Osteoblast (primary cell): ENCODE data around the gene CYSTM1. TPM values are rescaled to one million over a fixed set of nuclear protein-coding genes. Genes with fewer than 3 reads are reported as not detected.

ENCODE experiments used
- DNase-seq: peaks from one replicate; pipeline ENCODE4 v3.0.0; 2011; ENCODE audit warnings: low spot score, mixed read lengths; ENCODE audit not compliant: insufficient read length; ENCODE audit errors: missing footprints
- H2AFZ ChIP-seq: 2 replicates; pipeline ENCODE4 v1.6.0; 2011; ENCODE audit warnings: mild to moderate bottlenecking, low read length
- H3K27ac ChIP-seq: 2 replicates; pipeline ENCODE4 v1.5.1; 2011; ENCODE audit warnings: mild to moderate bottlenecking, low read depth, low read length, moderate library complexity
- H3K27me3 ChIP-seq: 2 replicates; pipeline ENCODE4 v1.6.0; 2012; ENCODE audit warnings: mild to moderate bottlenecking, control low read depth, inconsistent platforms, low read length, moderate library complexity; ENCODE audit not compliant: insufficient read depth
- H3K36me3 ChIP-seq: 2 replicates; pipeline ENCODE4 v1.5.1; 2011; ENCODE audit warnings: mild to moderate bottlenecking, low read length, control low read depth, moderate library complexity; ENCODE audit not compliant: insufficient read depth
- H3K4me1 ChIP-seq: 2 replicates; pipeline ENCODE4 v1.5.1; 2011; ENCODE audit warnings: mild to moderate bottlenecking, low read length, control low read depth, moderate library complexity; ENCODE audit not compliant: insufficient read depth
- H3K4me2 ChIP-seq: 2 replicates; pipeline ENCODE4 v1.6.0; 2011; ENCODE audit warnings: mild to moderate bottlenecking, low read length; ENCODE audit not compliant: insufficient read depth
- H3K4me3 ChIP-seq: fragments of 200-600 bp; sonication (generic); 3 replicates; pipeline ENCODE4 v1.5.1; 2012; ENCODE audit warnings: mild to moderate bottlenecking, low read length, inconsistent platforms; ENCODE audit not compliant: insufficient read depth
- H3K79me2 ChIP-seq: 2 replicates; pipeline ENCODE4 v1.6.0; 2012; ENCODE audit warnings: mild to moderate bottlenecking, low read length, control low read depth, inconsistent platforms; ENCODE audit not compliant: insufficient read depth
- H3K9me3 ChIP-seq: 2 replicates; pipeline ENCODE4 v1.5.1; 2011; ENCODE audit warnings: low read depth, low read length, control low read depth
- H4K20me1 ChIP-seq: 2 replicates; pipeline ENCODE4 v1.6.0; 2012; ENCODE audit warnings: mild to moderate bottlenecking, low read length, control low read depth; ENCODE audit not compliant: insufficient read depth
- total RNA-seq: library from RNA; depleted of rRNA; stranded (reverse); fragments of >200 nt; gene quantifications from 2 replicates; pipeline ENCODE4 v1.2.3, GENCODE V29; 2012
- TF ChIP-seq, protein P1 (sequence below): IDR thresholded peaks from 2 replicates; pipeline ENCODE4 v1.5.1; 2011; ENCODE audit warnings: mild to moderate bottlenecking, low read depth, low read length, moderate library complexity; ENCODE audit errors: extremely low read depth

CYSTM1 gene
- total RNA-seq, 1 donor, result 27.9 TPM

DNA sequence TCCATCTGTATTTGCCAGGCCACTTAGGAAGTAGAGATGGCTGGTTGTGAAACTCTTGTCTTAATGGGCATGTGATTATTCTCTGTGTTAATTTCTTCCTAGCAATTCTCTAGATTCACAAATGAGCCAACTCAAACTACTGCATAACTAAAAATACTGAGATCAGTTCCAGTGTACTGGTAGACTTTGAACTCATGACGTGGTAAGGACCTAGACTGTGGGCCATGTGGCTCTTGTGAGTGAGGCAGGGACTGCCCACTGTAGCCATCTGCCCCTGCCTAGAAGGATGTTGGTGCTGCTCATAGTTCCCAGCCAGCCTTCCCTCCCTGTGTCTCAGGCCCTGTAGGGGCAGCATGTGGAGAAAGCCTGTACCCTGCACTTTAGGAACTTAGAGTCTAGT is 47.4 kb downstream of the CYSTM1 start:
- Histone ChIP-seq H2AFZ (no peak overlapping the region), H3K4me1 (peaks cover 43% of the 10 kb centered on the region), H3K4me3 (no peak overlapping the region), H3K27me3 (no peaks in the 10 kb centered on the region), H3K4me2 (peak overlapping the region; percentile 67), H3K79me2 (peaks cover 33% of the 10 kb centered on the region), H3K36me3 (no peaks in the 10 kb centered on the region), H3K27ac (peak overlapping the region; percentile 79), H4K20me1 (peaks cover 11% of the 10 kb centered on the region), H3K9me3 (no peaks in the 10 kb centered on the region)
- DNase-seq, result no peak
- TF ChIP-seq, protein P1, sequence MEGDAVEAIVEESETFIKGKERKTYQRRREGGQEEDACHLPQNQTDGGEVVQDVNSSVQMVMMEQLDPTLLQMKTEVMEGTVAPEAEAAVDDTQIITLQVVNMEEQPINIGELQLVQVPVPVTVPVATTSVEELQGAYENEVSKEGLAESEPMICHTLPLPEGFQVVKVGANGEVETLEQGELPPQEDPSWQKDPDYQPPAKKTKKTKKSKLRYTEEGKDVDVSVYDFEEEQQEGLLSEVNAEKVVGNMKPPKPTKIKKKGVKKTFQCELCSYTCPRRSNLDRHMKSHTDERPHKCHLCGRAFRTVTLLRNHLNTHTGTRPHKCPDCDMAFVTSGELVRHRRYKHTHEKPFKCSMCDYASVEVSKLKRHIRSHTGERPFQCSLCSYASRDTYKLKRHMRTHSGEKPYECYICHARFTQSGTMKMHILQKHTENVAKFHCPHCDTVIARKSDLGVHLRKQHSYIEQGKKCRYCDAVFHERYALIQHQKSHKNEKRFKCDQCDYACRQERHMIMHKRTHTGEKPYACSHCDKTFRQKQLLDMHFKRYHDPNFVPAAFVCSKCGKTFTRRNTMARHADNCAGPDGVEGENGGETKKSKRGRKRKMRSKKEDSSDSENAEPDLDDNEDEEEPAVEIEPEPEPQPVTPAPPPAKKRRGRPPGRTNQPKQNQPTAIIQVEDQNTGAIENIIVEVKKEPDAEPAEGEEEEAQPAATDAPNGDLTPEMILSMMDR, result no peak

DNA sequence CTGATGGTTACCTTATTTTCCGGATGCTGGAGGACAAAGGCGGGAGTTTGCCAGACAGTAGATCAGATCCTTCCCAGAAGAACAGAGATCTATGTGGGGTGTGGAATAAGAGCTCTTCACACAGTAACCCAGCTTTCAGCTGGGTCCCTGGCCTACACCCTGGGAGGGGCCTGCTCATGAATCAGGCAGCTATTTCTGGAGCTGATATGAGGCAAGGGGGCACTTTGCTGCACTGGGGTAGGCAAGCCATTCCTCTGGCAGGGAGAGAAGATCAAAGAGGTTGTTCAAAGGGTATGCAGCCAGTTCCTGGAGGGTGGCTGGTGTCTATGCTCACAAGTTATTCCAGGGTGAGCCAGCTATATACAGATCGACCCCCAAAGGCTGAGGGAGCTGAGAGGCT is 48.6 kb downstream of the CYSTM1 start:
- no peak overlapping the region for H3K27ac ChIP-seq
- peaks cover 8% of the 10 kb centered on the region for H4K20me1 ChIP-seq
- no peaks in the 10 kb centered on the region for H3K9me3 ChIP-seq
- no peaks in the 10 kb centered on the region for H3K27me3 ChIP-seq
- DNase-seq, result peak; percentile 50
- TF ChIP-seq, protein P1, result no peak
- H3K4me3 ChIP-seq, result no peak overlapping the region
- H3K79me2 ChIP-seq, result peaks cover 25% of the 10 kb centered on the region
- no peaks in the 10 kb centered on the region for H3K36me3 ChIP-seq
- no peak overlapping the region for H2AFZ ChIP-seq
- H3K4me2 ChIP-seq, result no peak overlapping the region
- peaks cover 43% of the 10 kb centered on the region for H3K4me1 ChIP-seq

DNA sequence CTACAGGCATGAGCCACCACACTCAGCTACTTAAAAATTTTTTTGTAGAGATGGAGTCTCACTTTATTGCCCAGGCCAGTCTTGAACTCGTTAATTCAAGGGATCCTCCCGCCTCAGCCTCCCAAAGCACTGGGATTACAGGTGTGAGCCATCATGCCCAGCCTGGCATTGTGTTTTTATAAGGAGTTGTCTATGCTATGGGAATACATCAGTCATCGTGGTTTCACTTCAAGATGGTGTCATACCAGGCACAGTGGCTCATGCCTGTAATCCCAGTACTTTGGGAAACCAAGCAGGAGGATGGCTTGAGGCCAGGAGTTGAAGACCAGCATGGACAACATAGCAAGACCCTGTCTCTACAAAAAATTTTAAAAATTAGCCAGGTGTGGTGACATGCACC is 49.7 kb downstream of the CYSTM1 start:
- Histone ChIP-seq H3K27ac (no peak overlapping the region), H3K4me1 (peaks cover 41% of the 10 kb centered on the region), H2AFZ (no peak overlapping the region), H3K9me3 (no peaks in the 10 kb centered on the region), H3K27me3 (no peaks in the 10 kb centered on the region), H3K4me2 (no peak overlapping the region), H4K20me1 (peaks cover 8% of the 10 kb centered on the region), H3K4me3 (no peak overlapping the region), H3K36me3 (no peaks in the 10 kb centered on the region), H3K79me2 (peaks cover 18% of the 10 kb centered on the region)
- peak; percentile 39 for DNase-seq
- TF ChIP-seq, protein P1, result no peak

DNA sequence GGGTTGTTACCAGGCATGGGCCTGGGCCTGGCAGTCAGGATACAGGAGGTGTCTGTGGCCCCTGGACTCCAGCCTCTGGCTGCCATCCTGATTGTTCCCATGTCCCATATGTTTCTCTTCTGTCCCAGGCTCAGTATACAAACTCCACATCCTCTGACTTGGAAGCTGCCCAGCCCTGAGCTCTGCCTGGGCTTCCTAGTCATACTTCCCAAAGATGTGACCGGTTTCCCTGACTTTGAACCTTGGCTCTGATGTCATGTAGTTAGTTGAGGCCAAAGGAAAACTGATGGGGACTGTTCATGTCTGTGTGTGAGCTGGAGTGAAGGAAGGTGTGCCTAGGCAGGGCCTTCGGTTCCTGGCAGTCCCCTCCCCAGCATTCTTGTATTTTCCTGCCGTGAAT is 50.4 kb downstream of the CYSTM1 start:
- H3K36me3 ChIP-seq, result no peaks in the 10 kb centered on the region
- TF ChIP-seq, protein P1, result no peak
- peaks cover 33% of the 10 kb centered on the region for H3K4me1 ChIP-seq
- H4K20me1 ChIP-seq, result peaks cover 5% of the 10 kb centered on the region
- no peak overlapping the region for H3K27ac ChIP-seq
- no peaks in the 10 kb centered on the region for H3K27me3 ChIP-seq
- H3K4me2 ChIP-seq, result no peak overlapping the region
- no peaks in the 10 kb centered on the region for H3K9me3 ChIP-seq
- no peak for DNase-seq
- no peak overlapping the region for H2AFZ ChIP-seq
- H3K79me2 ChIP-seq, result peaks cover 18% of the 10 kb centered on the region
- H3K4me3 ChIP-seq, result no peak overlapping the region
